ENCODE data around the gene FANCD2OS. TPM values are rescaled to one million over a fixed set of nuclear protein-coding genes. Genes with fewer than 3 reads are reported as not detected.

Gene FANCD2OS
- total and polyA plus RNA-seq, 8 donors, result not detected

GRCh38 chr3:10055097-10055496, 53.0 kb downstream of the FANCD2OS start:
- Histone ChIP-seq H3K36me3 (no peaks in the 10 kb centered on the region), H3K4me3 (no peak overlapping the region), H3K27ac (no peak overlapping the region), H3K27me3 (no peaks in the 10 kb centered on the region), H3K9me3 (no peaks in the 10 kb centered on the region), H3K4me1 (no peaks in the 10 kb centered on the region)
- DNase-seq (no peak), ATAC-seq (no peak), FAIRE-seq (no peak)
- 93 to 94% methylated on average over 4 of the region's 4 CpGs for WGBS, 2 donors
- TF ChIP-seq CTCF (IDR thresholded peaks at IDR 0.05), result no peak
- intact Hi-C loops (cut with DNase I), result no loop called here

Other genes with a start within 250 kb of the FANCD2OS start
- 10 to 100 TPM in 1 of 6 donors, 1 to 10 TPM in 1, under 1 TPM in 3, not detected in 1; 0.16 to 11.5 (median 0.87) TPM for gene CIDEC, start 228.0 kb downstream of the FANCD2OS start, total RNA-seq
- gene CIDEC, start 228.0 kb downstream of the FANCD2OS start, polyA plus RNA-seq, result 10 to 100 TPM in 1 of 2 donors, 1 to 10 TPM in 1; 1.1 to 10.9 TPM
- gene JAGN1, start 217.6 kb downstream of the FANCD2OS start, total RNA-seq, result 10 to 100 TPM; 16.3 to 24.5 (median 19.6) TPM
- 10 to 100 TPM; 25.9 to 27.1 TPM for gene JAGN1, start 217.6 kb downstream of the FANCD2OS start, polyA plus RNA-seq
- 10 to 100 TPM in 3 of 6 donors, 1 to 10 TPM in 3; 6.4 to 14.1 (median 9.4) TPM for gene IL17RE, start 205.4 kb downstream of the FANCD2OS start, total RNA-seq
- gene IL17RE, start 205.4 kb downstream of the FANCD2OS start, polyA plus RNA-seq, result 10 to 100 TPM in 1 of 2 donors, 1 to 10 TPM in 1; 8.0 to 15.6 TPM
- 10 to 100 TPM; 11.9 to 19.8 (median 13.2) TPM for gene IL17RC, start 191.2 kb downstream of the FANCD2OS start, total RNA-seq
- 10 to 100 TPM; 51.6 to 55.7 TPM for gene IL17RC, start 191.2 kb downstream of the FANCD2OS start, polyA plus RNA-seq
- gene CRELD1, start 174.4 kb downstream of the FANCD2OS start, total RNA-seq, result 10 to 100 TPM; 11.3 to 36.6 (median 13.2) TPM
- 10 to 100 TPM; 34.3 to 45.9 TPM for gene CRELD1, start 174.4 kb downstream of the FANCD2OS start, polyA plus RNA-seq
- 1 to 10 TPM; 1.2 to 2.1 (median 1.9) TPM for gene PRRT3, start 155.8 kb downstream of the FANCD2OS start, total RNA-seq
- gene PRRT3, start 155.8 kb downstream of the FANCD2OS start, polyA plus RNA-seq, result 1 to 10 TPM; 2.5 to 5.1 TPM
- 10 to 100 TPM; 25.8 to 32.1 (median 29.6) TPM for gene EMC3, start 121.4 kb downstream of the FANCD2OS start, total RNA-seq
- 10 to 100 TPM in 1 of 2 donors, 1 to 10 TPM in 1; 9.8 to 35.2 TPM for gene EMC3, start 121.4 kb downstream of the FANCD2OS start, polyA plus RNA-seq
- gene FANCD2, start 81.8 kb downstream of the FANCD2OS start, total RNA-seq, result 1 to 10 TPM; 1.7 to 3.7 (median 2.0) TPM
- 1 to 10 TPM; 2.1 to 2.6 TPM for gene FANCD2, start 81.8 kb downstream of the FANCD2OS start, polyA plus RNA-seq
- gene BRK1, start 7.4 kb upstream of the FANCD2OS start, total RNA-seq, result 10 to 100 TPM; 25.3 to 58.1 (median 39.8) TPM
- 10 to 100 TPM; 48.8 to 94.1 TPM for gene BRK1, start 7.4 kb upstream of the FANCD2OS start, polyA plus RNA-seq
- gene VHL, start 33.5 kb upstream of the FANCD2OS start, total RNA-seq, result 10 to 100 TPM; 11.7 to 26.1 (median 14.3) TPM
- 10 to 100 TPM; 21.9 to 22.4 TPM for gene VHL, start 33.5 kb upstream of the FANCD2OS start, polyA plus RNA-seq
- 1 to 10 TPM in 3 of 6 donors, under 1 TPM in 3; 0.74 to 5.4 (median 1.1) TPM for gene IRAK2, start 56.7 kb upstream of the FANCD2OS start, total RNA-seq
- gene IRAK2, start 56.7 kb upstream of the FANCD2OS start, polyA plus RNA-seq, result 1 to 10 TPM; 1.2 to 1.3 TPM
- gene TATDN2, start 140.2 kb upstream of the FANCD2OS start, total RNA-seq, result 10 to 100 TPM; 12.8 to 23.1 (median 16.0) TPM
- 10 to 100 TPM in 1 of 2 donors, 1 to 10 TPM in 1; 9.2 to 14.9 TPM for gene TATDN2, start 140.2 kb upstream of the FANCD2OS start, polyA plus RNA-seq
- 10 to 100 TPM in 1 of 6 donors, 1 to 10 TPM in 5; 5.1 to 16.0 (median 6.0) TPM for gene GHRL, start 184.7 kb upstream of the FANCD2OS start, total RNA-seq
- gene GHRL, start 184.7 kb upstream of the FANCD2OS start, polyA plus RNA-seq, result 10 to 100 TPM; 20.1 to 22.0 TPM
- 10 to 100 TPM; 35.0 to 64.0 (median 45.0) TPM for gene SEC13, start 212.9 kb upstream of the FANCD2OS start, total RNA-seq
- 10 to 100 TPM; 52.7 to 72.3 TPM for gene SEC13, start 212.9 kb upstream of the FANCD2OS start, polyA plus RNA-seq